ENCODE data around the gene MDGA2. TPM values are rescaled to one million over a fixed set of nuclear protein-coding genes. Genes with fewer than 3 reads are reported as not detected.

MDGA2 gene
- polyA plus RNA-seq, 1 of the 3 experiments (the other 2 are of a cell fraction), result not detected

- Histone ChIP-seq H3K4me3 (ENCODE audit: low read depth in 2 of 2, low read length in 1 of 2) (no peak overlapping the region), H3K4me1 (ENCODE audit: control insufficient read depth in 1 of 2, insufficient read depth in 2 of 2, low read depth in 1 of 2, low read length in 1 of 2) (no peaks in the 10 kb centered on the region), H3F3A (replicated peaks; ENCODE audit: insufficient read depth) (no peaks in the 10 kb centered on the region), H3K27ac (ENCODE audit: low read depth in 2 of 2, low read length in 1 of 2) (no peak overlapping the region), H3K36me3 (replicated peaks in 1 of 2; ENCODE audit: control insufficient read depth in 1 of 2, insufficient read depth in 2 of 2, low read length in 1 of 2) (no peaks in the 10 kb centered on the region), H3K9me3 (no peaks in the 10 kb centered on the region), H3K9ac (no peak overlapping the region), H3K4me2 (no peak overlapping the region), H3K9me2 (no peaks in the 10 kb centered on the region), H4K20me1 (ENCODE audit: insufficient read depth) (no peaks in the 10 kb centered on the region), H2AFZ (ENCODE audit: low read depth) (no peak overlapping the region), H3K79me2 (ENCODE audit: insufficient read depth) (no peaks in the 10 kb centered on the region), H3K27me3 (ENCODE audit: insufficient read depth) (no peaks in the 10 kb centered on the region)
- CTCF ChIA-PET, result no interaction called here
- no peak for DNase-seq
- POLR2A ChIA-PET, result no interaction called here
- TF ChIP-seq POLR2AphosphoS5 (IDR thresholded peaks at IDR 0.05; ENCODE audit: low read depth, low read length), result no peak
- 5% methylated on average over 1 of the region's 1 CpG for WGBS (ENCODE audit: low lambda C conversion rate)
Measured at GRCh38 chr14:47392326-47392725, 283.1 kb downstream of the MDGA2 start.

- Histone ChIP-seq H3K4me3 (ENCODE audit: low read depth in 2 of 2, low read length in 1 of 2) (no peak overlapping the region), H3K9ac (no peak overlapping the region), H3K9me2 (no peaks in the 10 kb centered on the region), H3K36me3 (replicated peaks in 1 of 2; ENCODE audit: control insufficient read depth in 1 of 2, insufficient read depth in 2 of 2, low read length in 1 of 2) (no peaks in the 10 kb centered on the region), H3K27me3 (ENCODE audit: insufficient read depth) (no peaks in the 10 kb centered on the region), H2AFZ (ENCODE audit: low read depth) (no peak overlapping the region), H4K20me1 (ENCODE audit: insufficient read depth) (no peaks in the 10 kb centered on the region), H3K9me3 (no peaks in the 10 kb centered on the region), H3K27ac (ENCODE audit: low read depth in 2 of 2, low read length in 1 of 2) (no peak overlapping the region), H3K4me1 (ENCODE audit: control insufficient read depth in 1 of 2, insufficient read depth in 2 of 2, low read depth in 1 of 2, low read length in 1 of 2) (no peaks in the 10 kb centered on the region), H3K4me2 (no peak overlapping the region), H3K79me2 (ENCODE audit: insufficient read depth) (no peaks in the 10 kb centered on the region), H3F3A (replicated peaks; ENCODE audit: insufficient read depth) (no peaks in the 10 kb centered on the region)
- no peak for DNase-seq
- ChIA-PET CTCF (no interaction called here), POLR2A (no interaction called here)
- WGBS (ENCODE audit: low lambda C conversion rate), result 0% methylated on average over 5 of the region's 5 CpGs
- TF ChIP-seq USF1 (IDR thresholded peaks at IDR 0.05; ENCODE audit: borderline replicate concordance, low read depth) (no peak), SIN3A (IDR thresholded peaks at IDR 0.05; ENCODE audit: borderline replicate concordance, low read depth, low read length) (no peak), PBX3 (IDR thresholded peaks at IDR 0.05) (no peak)
Measured at GRCh38 chr14:47390831-47391504, 284.4 kb downstream of the MDGA2 start.

GRCh38 chr14:47389535-47389934 is 285.9 kb downstream of the MDGA2 start:
- Histone ChIP-seq H3K9ac (no peak overlapping the region), H3K4me1 (ENCODE audit: control insufficient read depth in 1 of 2, insufficient read depth in 2 of 2, low read depth in 1 of 2, low read length in 1 of 2) (no peaks in the 10 kb centered on the region), H3K9me2 (no peaks in the 10 kb centered on the region), H2AFZ (ENCODE audit: low read depth) (no peak overlapping the region), H3K79me2 (ENCODE audit: insufficient read depth) (no peaks in the 10 kb centered on the region), H3K4me2 (no peak overlapping the region), H3K9me3 (no peaks in the 10 kb centered on the region), H4K20me1 (ENCODE audit: insufficient read depth) (no peaks in the 10 kb centered on the region), H3K27me3 (ENCODE audit: insufficient read depth) (no peaks in the 10 kb centered on the region), H3F3A (replicated peaks; ENCODE audit: insufficient read depth) (no peaks in the 10 kb centered on the region), H3K4me3 (ENCODE audit: low read depth in 2 of 2, low read length in 1 of 2) (no peak overlapping the region), H3K36me3 (replicated peaks in 1 of 2; ENCODE audit: control insufficient read depth in 1 of 2, insufficient read depth in 2 of 2, low read length in 1 of 2) (no peaks in the 10 kb centered on the region), H3K27ac (ENCODE audit: low read depth in 2 of 2, low read length in 1 of 2) (no peak overlapping the region)
- no peak for DNase-seq
- POLR2A ChIA-PET, result no interaction called here
- WGBS (ENCODE audit: low lambda C conversion rate), result no CpG with 5 or more reads among the region's 1 CpG
- CTCF ChIA-PET, result no interaction called here
- no peak for TF ChIP-seq GATA2 (CRISPR knock-in tag; IDR thresholded peaks at IDR 0.05)
- no peak for TF ChIP-seq YY1 (IDR thresholded peaks at IDR 0.05; ENCODE audit: low read depth)
- TF ChIP-seq IRF3 (IDR thresholded peaks at IDR 0.05; ENCODE audit: low read depth, low read length), result no peak
- no peak for TF ChIP-seq RFX5 (IDR thresholded peaks at IDR 0.05; ENCODE audit: low read length)
- no peak for TF ChIP-seq CHD2 (IDR thresholded peaks at IDR 0.05; ENCODE audit: low read length, partially characterized antibody)
- no peak for TF ChIP-seq NFIC (IDR thresholded peaks at IDR 0.05; ENCODE audit: borderline replicate concordance)
- TF ChIP-seq USF2 (IDR thresholded peaks at IDR 0.05; ENCODE audit: borderline replicate concordance, low read depth, low read length), result no peak
- TF ChIP-seq TEAD4 (IDR thresholded peaks at IDR 0.05; ENCODE audit: borderline replicate concordance, insufficient read depth), result no peak
- no peak for TF ChIP-seq PBX3 (IDR thresholded peaks at IDR 0.05)
- TF ChIP-seq CTCF (IDR thresholded peaks at IDR 0.05), result no peak
- no peak for TF ChIP-seq SMC3 (IDR thresholded peaks at IDR 0.05; ENCODE audit: low read depth, low read length)
- TF ChIP-seq POLR2AphosphoS5 (IDR thresholded peaks at IDR 0.05; ENCODE audit: low read depth, low read length), result no peak

All from SK-N-SH (cell line).